Measurements from ENCODE around the gene LRRC17.

- TF ChIP-seq EZH2 (IDR thresholded peaks at IDR 0.05; ENCODE audit: low read depth) (no peak), CTCF (conservative IDR thresholded peaks at IDR 0.05) (no peak)
Measured at GRCh38 chr7:102897856-102898531, 14.8 kb upstream of the LRRC17 start.
